Prostate gland (tissue), 2 donors: ENCODE data around the gene CYTIP. TPM values are rescaled to one million over a fixed set of nuclear protein-coding genes. Genes with fewer than 3 reads are reported as not detected.

Experiments used
- DNase-seq: peaks from one replicate; pipeline ENCODE4 v3.0.0-alpha.2; 2019; ENCODE audit warnings: low spot score
- H3K27ac ChIP-seq, 2 donors: fragments of 200-600 bp; sonication (generic); 2 replicates each; pipeline ENCODE4 v1.5.1; 2017 to 2019
- H3K27me3 ChIP-seq: fragments of 200-600 bp; sonication (generic); replicated peaks from 2 replicates; pipeline ENCODE4 v1.5.1; 2019; ENCODE audit not compliant: insufficient read depth
- H3K36me3 ChIP-seq, 2 donors: fragments of 200-600 bp; sonication (generic); 1 replicate in 1 of 2; 2 replicates in 1 of 2; pipeline versions ENCODE4 v1.5.1 to v1.8.1; 2017 to 2019
- H3K4me1 ChIP-seq: fragments of 200-600 bp; sonication (generic); replicated peaks from 2 replicates; pipeline ENCODE4 v1.5.1; 2019
- H3K4me3 ChIP-seq, 2 donors: fragments of 200-600 bp; sonication (generic); 2 replicates each; pipeline ENCODE4 v1.5.1; 2017 to 2019
- H3K9me3 ChIP-seq: fragments of 200-600 bp; sonication (generic); 2 replicates; pipeline ENCODE4 v1.5.1; 2017
- POLR2A ChIP-seq: fragments of 450-650 bp; IDR thresholded peaks from one replicate; pipeline ENCODE4 v1.6.1; 2016; ENCODE audit warnings: antibody characterized with exemption, mild to moderate bottlenecking
- POLR2AphosphoS5 ChIP-seq: sonication (generic); formaldehyde crosslinking; IDR thresholded peaks from one replicate; pipeline ENCODE4 v1.6.1; 2017; ENCODE audit warnings: antibody characterized with exemption
- WGBS: methylation state at CpG from one replicate; pipeline ENCODE4 v1.1.5; 2018; 5-methylcytosine and 5-hydroxymethylcytosine counted together
- intact Hi-C: fragments of 100-400 bp; cut with DNase I; formaldehyde crosslinking; loops from one replicate; pipeline ENCODE4 v1.14.2; 2022
- total RNA-seq, 2 donors: library from RNA; depleted of rRNA; stranded (reverse); fragments of >200 nt; gene quantifications; one replicate each; pipeline ENCODE4 v1.1.0, GENCODE V29; 2016
- TF ChIP-seq, protein P1 (sequence below), 4 experiments: fragments of 200-600 bp in 2 of 4; fragments of 450-650 bp in 2 of 4; sonication (generic) in 2 of 4; IDR thresholded peaks; 1 replicate in 3 of 4; 2 replicates in 1 of 4; pipeline ENCODE4 v1.5.1; 2016 to 2019; ENCODE audit warnings: antibody characterized with exemption in 4 of 4, mild to moderate bottlenecking in 2 of 4, moderate library complexity in 2 of 4

Gene CYTIP
- total RNA-seq, 2 donors from 2014 or later = 3.3 to 7.4 TPM

DNA sequence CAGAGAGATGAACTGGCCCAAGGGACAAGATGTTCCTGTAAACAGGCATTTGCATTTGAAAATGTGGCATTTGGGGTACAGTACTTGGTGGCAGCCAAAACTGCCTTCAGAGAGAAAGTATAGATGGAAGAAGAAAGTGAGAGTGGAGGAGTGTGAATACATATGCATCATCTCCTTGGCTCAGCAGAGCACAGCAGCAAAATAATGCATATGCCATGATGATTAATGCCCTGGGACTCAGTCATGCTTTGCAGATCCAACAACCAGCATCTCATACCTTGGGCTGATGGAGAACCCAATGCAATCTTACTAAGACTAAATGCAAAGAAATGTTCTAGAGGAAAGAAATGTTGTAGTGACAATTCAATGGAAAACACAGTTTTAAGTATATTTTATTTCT is 29.7 kb upstream of the CYTIP start:
- H3K4me1 ChIP-seq = no peaks in the 10 kb centered on the region
- no peaks in the 10 kb centered on the region for H3K27me3 ChIP-seq
- TF ChIP-seq, protein P1, sequence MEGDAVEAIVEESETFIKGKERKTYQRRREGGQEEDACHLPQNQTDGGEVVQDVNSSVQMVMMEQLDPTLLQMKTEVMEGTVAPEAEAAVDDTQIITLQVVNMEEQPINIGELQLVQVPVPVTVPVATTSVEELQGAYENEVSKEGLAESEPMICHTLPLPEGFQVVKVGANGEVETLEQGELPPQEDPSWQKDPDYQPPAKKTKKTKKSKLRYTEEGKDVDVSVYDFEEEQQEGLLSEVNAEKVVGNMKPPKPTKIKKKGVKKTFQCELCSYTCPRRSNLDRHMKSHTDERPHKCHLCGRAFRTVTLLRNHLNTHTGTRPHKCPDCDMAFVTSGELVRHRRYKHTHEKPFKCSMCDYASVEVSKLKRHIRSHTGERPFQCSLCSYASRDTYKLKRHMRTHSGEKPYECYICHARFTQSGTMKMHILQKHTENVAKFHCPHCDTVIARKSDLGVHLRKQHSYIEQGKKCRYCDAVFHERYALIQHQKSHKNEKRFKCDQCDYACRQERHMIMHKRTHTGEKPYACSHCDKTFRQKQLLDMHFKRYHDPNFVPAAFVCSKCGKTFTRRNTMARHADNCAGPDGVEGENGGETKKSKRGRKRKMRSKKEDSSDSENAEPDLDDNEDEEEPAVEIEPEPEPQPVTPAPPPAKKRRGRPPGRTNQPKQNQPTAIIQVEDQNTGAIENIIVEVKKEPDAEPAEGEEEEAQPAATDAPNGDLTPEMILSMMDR (IDR thresholded peaks at IDR 0.05) = no peak
- TF ChIP-seq POLR2A (no peak), POLR2AphosphoS5 (no peak)
- intact Hi-C loops = no loop called here
- no peaks in the 10 kb centered on the region for H3K9me3 ChIP-seq
- no peak for DNase-seq
- no peaks in the 10 kb centered on the region for H3K36me3 ChIP-seq
- H3K4me3 ChIP-seq = no peak overlapping the region
- H3K27ac ChIP-seq = no peak overlapping the region

DNA sequence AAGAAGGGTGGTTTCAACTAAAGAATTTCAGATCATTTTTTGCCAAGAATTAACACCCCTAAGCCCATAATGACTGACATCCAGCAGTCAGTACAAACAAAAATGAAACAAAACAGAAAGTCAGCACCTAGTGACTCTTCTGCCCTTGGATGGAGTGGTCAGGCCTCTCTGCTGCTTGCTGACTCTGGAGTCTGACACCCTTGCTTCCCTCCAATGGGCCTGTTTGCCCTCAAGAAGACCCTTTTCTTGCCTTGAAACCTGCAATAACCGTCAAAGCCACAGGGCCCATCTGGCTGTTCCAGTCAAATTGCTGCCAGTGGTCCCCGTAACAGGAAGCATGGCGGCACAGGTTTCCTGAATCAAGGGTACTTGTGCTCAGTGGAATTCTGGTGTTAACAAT is 27.2 kb upstream of the CYTIP start:
- intact Hi-C loops = no loop called here

DNA sequence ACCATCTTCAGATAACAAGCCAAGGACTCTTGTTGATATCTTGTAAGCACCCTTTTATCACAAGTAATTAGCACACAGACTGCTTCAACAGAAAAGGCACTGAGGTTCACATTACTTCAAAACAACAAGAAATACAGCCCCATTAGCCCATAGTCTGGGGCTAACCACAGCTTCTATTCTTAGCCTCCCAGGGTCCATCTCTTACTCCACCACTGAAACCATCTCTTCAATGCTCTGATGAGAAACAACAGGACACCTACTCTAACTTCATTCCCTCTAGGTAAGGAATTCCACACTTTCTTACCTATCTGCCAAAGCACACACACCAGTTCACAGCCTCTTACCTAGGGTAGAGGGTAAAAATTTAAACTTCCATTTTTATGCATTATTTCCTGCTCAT is 26.4 kb upstream of the CYTIP start:
- Histone ChIP-seq H3K4me1 (no peaks in the 10 kb centered on the region), H3K27ac (no peak overlapping the region), H3K27me3 (no peaks in the 10 kb centered on the region), H3K9me3 (no peaks in the 10 kb centered on the region), H3K4me3 (no peak overlapping the region), H3K36me3 (no peaks in the 10 kb centered on the region)
- no peak for TF ChIP-seq POLR2AphosphoS5
- TF ChIP-seq, protein P1 (IDR thresholded peaks at IDR 0.05) = no peak
- TF ChIP-seq POLR2A = no peak
- no peak for DNase-seq
- intact Hi-C loops = no loop called here

More for the DNA sequence above, 27.2 kb upstream of the CYTIP start:
- no peaks in the 10 kb centered on the region for H3K27me3 ChIP-seq
- H3K27ac ChIP-seq = no peak overlapping the region
- no peaks in the 10 kb centered on the region for H3K9me3 ChIP-seq
- no peak for DNase-seq
- 87% methylated on average over 3 of the region's 3 CpGs for WGBS
- TF ChIP-seq POLR2A (no peak), POLR2AphosphoS5 (no peak)
- TF ChIP-seq, protein P1 (IDR thresholded peaks at IDR 0.05) = no peak
- no peaks in the 10 kb centered on the region for H3K36me3 ChIP-seq
- H3K4me3 ChIP-seq = no peak overlapping the region
- H3K4me1 ChIP-seq = no peaks in the 10 kb centered on the region

DNA sequence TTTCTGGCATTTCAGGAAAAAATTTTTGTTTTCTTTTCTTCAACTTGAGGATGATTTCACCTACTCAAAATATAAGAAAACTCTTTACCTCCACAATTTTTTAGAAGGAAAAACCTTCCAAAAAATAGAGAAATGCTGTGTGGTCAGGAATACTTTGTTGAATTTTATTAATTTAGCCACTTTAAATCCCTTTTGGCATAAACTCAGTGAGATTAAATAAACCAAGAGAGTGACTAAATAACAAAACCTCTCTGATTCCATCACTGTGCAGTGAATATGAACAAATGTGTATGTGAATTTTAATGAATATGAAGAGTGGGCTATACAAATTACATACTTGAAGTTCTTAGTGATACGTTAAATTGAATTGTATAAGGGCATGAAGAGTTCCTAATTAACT is 25.8 kb upstream of the CYTIP start:
- Histone ChIP-seq H3K4me3 (no peak overlapping the region), H3K36me3 (no peaks in the 10 kb centered on the region), H3K9me3 (no peaks in the 10 kb centered on the region), H3K4me1 (no peaks in the 10 kb centered on the region), H3K27me3 (no peaks in the 10 kb centered on the region), H3K27ac (no peak overlapping the region)
- TF ChIP-seq POLR2AphosphoS5 (no peak), POLR2A (no peak)
- TF ChIP-seq, protein P1 (IDR thresholded peaks at IDR 0.05) = no peak
- WGBS = 70% methylated on average over 1 of the region's 1 CpG
- intact Hi-C loops = no loop called here
- DNase-seq = no peak

DNA sequence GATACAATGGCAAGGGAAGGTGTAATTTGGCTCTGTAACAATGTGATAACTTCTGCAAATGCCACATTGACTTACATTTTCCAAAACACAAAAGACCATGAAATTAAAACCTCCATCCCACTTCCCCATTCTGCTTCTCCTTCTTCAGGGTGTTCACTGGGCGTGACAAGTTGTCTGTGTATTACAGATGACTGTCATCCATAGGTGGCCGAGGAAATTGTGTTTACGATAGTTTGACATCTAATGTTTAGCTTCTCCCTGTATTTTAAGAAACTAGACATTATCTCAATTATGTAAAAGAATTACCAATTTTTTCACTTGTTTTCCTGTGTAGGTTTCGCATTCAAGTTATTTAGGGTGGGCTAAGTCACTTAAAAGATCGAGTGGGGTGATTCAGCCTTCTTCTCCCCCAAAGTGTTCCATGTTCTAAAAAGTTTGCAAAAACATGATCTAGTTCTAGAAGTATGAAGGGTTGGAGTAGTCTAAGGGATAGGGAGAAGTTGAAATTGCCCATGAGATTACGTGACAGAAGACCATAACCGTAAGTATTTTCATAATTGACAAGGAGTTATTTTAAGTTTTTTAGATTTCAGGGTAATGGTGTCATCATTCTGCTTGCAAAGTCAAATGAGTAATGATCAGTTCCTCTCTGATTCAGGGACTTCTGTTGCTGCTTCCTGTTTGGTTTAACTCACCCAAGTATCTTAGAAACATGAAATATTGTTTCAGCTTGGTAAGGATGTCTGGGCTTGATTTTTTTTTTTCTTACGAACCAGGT is 25.2 kb upstream of the CYTIP start:
- Histone ChIP-seq H3K9me3 (no peaks in the 10 kb centered on the region), H3K27ac (no peak overlapping the region), H3K4me3 (no peak overlapping the region), H3K27me3 (no peaks in the 10 kb centered on the region), H3K36me3 (no peaks in the 10 kb centered on the region), H3K4me1 (no peaks in the 10 kb centered on the region)
- intact Hi-C loops = no loop called here
- DNase-seq = no peak
- TF ChIP-seq POLR2A (no peak), POLR2AphosphoS5 (no peak)
- TF ChIP-seq, protein P1 (IDR thresholded peaks at IDR 0.05) = no peak
- WGBS = 82% methylated on average over 8 of the region's 8 CpGs
